ENCODE data around the gene SHE. TPM values are rescaled to one million over a fixed set of nuclear protein-coding genes. Genes with fewer than 3 reads are reported as not detected.

The SHE gene
- total and polyA plus RNA-seq, 2 donors (not counting 3 experiments of a cell fraction or from before 2014, with no cell fraction given): 30.1 to 52.7 TPM

DNA sequence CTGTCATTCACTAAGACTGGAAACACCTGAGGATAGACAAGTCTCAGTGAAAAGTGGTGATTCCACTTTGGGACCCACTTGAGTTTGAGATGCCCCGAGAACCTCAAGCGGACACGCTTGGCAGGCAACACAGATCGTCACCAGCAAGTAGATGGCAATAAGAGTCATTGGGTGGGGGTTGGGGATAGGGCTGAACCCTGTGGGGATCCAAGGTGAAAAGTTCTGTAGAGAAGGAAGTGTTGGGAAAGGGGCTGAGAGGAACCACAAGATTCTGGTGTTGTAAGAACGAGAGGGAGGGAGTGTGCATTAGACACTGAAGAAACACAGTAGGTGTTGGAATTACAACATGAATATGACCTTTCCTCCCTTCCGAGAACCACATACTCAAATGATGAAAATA is 45.6 kb downstream of the SHE start:
- Histone ChIP-seq H3K9me3 (replicated peaks; ENCODE audit: control insufficient read depth, insufficient read depth, low read length) (no peaks in the 10 kb centered on the region), H4K20me1 (replicated peaks; ENCODE audit: control insufficient read depth, extremely low read depth, insufficient read depth, low read length) (no peaks in the 10 kb centered on the region), H3K27me3 (ENCODE audit: control insufficient read depth in 2 of 2, insufficient read depth in 2 of 2, low read length in 2 of 2) (no peaks in the 10 kb centered on the region), H2AFZ (ENCODE audit: low read depth, low read length) (no peak overlapping the region), H3K79me2 (ENCODE audit: control insufficient read depth, insufficient read depth, low read length) (no peaks in the 10 kb centered on the region), H3K36me3 (ENCODE audit: control insufficient read depth in 2 of 2, extremely low read depth in 1 of 2, insufficient read depth in 2 of 2, low read length in 2 of 2) (no peaks in the 10 kb centered on the region), H3K27ac (ENCODE audit: insufficient read depth, low read depth, low read length) (no peak overlapping the region), H3K4me3 (replicated peaks in 1 of 3; ENCODE audit: insufficient read depth in 1 of 3, low read depth in 1 of 3, low read length in 3 of 3) (no peak overlapping the region), H3K4me1 (ENCODE audit: control insufficient read depth, extremely low read depth, insufficient read depth, low read length) (peaks cover 2% of the 10 kb centered on the region), H3K9ac (replicated peaks; ENCODE audit: extremely low read depth, insufficient read depth, low read length) (no peak overlapping the region), H3K9me1 (replicated peaks; ENCODE audit: control insufficient read depth, extremely low read depth, insufficient read depth, low read length) (no peaks in the 10 kb centered on the region), H3K4me2 (ENCODE audit: insufficient read depth, low read length) (no peak overlapping the region)
- BruUV-seq (replicated peaks): no TSS peak
- dilution Hi-C loops (cut with MboI; ENCODE audit: extremely low pct_ligation_motif_present, low sequenced_read_pairs): no loop called here
- POLR2A ChIA-PET: no interaction called here
- CTCF ChIA-PET: no interaction called here
- intact Hi-C loops (cut with micrococcal nuclease): no loop called here
- TF ChIP-seq POLR2AphosphoS5 (IDR thresholded peaks at IDR 0.05; ENCODE audit: insufficient read depth, low read depth, low read length): no peak
- TF ChIP-seq MYC (IDR thresholded peaks at IDR 0.05; ENCODE audit: low read depth, low read length): no peak
- TF ChIP-seq, protein P1, sequence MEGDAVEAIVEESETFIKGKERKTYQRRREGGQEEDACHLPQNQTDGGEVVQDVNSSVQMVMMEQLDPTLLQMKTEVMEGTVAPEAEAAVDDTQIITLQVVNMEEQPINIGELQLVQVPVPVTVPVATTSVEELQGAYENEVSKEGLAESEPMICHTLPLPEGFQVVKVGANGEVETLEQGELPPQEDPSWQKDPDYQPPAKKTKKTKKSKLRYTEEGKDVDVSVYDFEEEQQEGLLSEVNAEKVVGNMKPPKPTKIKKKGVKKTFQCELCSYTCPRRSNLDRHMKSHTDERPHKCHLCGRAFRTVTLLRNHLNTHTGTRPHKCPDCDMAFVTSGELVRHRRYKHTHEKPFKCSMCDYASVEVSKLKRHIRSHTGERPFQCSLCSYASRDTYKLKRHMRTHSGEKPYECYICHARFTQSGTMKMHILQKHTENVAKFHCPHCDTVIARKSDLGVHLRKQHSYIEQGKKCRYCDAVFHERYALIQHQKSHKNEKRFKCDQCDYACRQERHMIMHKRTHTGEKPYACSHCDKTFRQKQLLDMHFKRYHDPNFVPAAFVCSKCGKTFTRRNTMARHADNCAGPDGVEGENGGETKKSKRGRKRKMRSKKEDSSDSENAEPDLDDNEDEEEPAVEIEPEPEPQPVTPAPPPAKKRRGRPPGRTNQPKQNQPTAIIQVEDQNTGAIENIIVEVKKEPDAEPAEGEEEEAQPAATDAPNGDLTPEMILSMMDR (IDR thresholded peaks at IDR 0.05; ENCODE audit: extremely low read depth in 1 of 2, insufficient read depth in 1 of 2, low read depth in 1 of 2, low read length in 2 of 2): no peak
- TF ChIP-seq EZH2 (IDR thresholded peaks at IDR 0.05; ENCODE audit: borderline replicate concordance, low read depth, low read length, severe bottlenecking): no peak
- TF ChIP-seq, protein P2, sequence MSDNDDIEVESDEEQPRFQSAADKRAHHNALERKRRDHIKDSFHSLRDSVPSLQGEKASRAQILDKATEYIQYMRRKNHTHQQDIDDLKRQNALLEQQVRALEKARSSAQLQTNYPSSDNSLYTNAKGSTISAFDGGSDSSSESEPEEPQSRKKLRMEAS (IDR thresholded peaks at IDR 0.05; ENCODE audit: insufficient read depth, insufficient read length): no peak
- no peak for TF ChIP-seq POLR2A (IDR thresholded peaks at IDR 0.05; ENCODE audit: low read depth, low read length)
- no peak for TF ChIP-seq JUN (IDR thresholded peaks at IDR 0.05; ENCODE audit: borderline replicate concordance, insufficient read depth, insufficient read length, low read depth)
- TF ChIP-seq GATA2 (IDR thresholded peaks at IDR 0.05; ENCODE audit: insufficient read depth, insufficient read length, low read depth, low read length): no peak
- no peak for TF ChIP-seq FOS (IDR thresholded peaks at IDR 0.05; ENCODE audit: borderline replicate concordance, insufficient read depth, low read length)
- FAIRE-seq (no peak), DNase-seq (ENCODE audit: low read depth, low spot score) (no peak)
